Erythroblast (primary cell): ENCODE results near the gene AK5.

Source experiments
- GATA1 ChIP-seq: IDR thresholded peaks from 2 replicates; pipeline ENCODE4 v1.6.1; 2011; ENCODE audit warnings: low read depth, mild to moderate bottlenecking, control low read depth, low read length, moderate library complexity
- POLR2A ChIP-seq: IDR thresholded peaks from 2 replicates; pipeline ENCODE4 v1.6.1; 2011; ENCODE audit warnings: mild to moderate bottlenecking, low read length

DNA sequence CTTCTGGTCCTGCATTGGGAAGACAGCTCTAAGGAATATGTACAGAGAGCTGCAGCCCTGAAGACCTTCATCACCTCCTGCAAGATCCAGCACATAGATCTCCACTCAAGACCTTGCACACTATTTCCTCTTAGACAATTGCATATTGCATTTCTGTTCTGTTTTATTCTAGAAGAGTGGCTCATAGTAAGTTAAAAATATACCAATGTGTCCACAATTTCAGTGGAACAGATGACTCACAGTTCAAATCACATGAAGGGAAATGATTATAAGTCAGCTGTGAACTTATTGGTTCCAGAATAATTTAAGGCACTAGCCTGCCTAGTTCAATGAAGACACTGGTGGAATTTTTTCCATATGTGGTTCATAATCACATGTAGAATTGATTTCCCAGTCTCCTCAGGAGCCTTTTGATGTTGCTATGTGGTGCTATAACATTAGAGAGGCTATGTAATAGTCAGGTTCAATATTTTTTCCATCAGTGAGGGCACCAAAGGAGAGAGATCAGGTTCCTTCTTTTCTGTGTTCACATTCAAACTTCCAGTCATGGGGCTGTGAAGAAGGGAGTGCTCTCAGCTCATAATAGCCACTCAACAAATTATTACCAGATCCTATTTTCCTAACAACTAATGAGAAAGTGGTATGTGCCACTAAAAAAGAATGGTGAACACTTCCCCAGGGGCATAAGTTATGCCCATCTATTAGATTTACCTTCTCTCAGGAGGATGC lies 9.8 kb upstream of the AK5 start:
- TF ChIP-seq POLR2A (no peak), GATA1 (no peak)
